ENCODE data around the gene STK32A. TPM values are rescaled to one million over a fixed set of nuclear protein-coding genes. Genes with fewer than 3 reads are reported as not detected.
A peak's percentile ranks its signal among the peaks of the same experiment; 100 is the strongest.

Gene STK32A
- total RNA-seq, 1 experiment from 2014 or later: 1.3 TPM

- H3K79me1 ChIP-seq (ENCODE audit: insufficient read depth, low read depth, low read length, poor library complexity, severe bottlenecking): peaks cover 6% of the 10 kb centered on the region
- H3K4me2 ChIP-seq (ENCODE audit: insufficient read depth, insufficient read length, low read length): no peak overlapping the region
- H2BK12ac ChIP-seq (ENCODE audit: insufficient read length, low read depth, low read length): no peak overlapping the region
- Mint-ChIP-seq H3K4me1 (peaks cover 58 to 67% of the 10 kb centered on the region in 2 experiments), H3K27me3 (ENCODE audit: low read depth) (no peaks in the 10 kb centered on the region), H3K27ac (peak overlapping the region; percentile 20 to 59 (median 34); a peak in 3 of 7 replicates), H3K9me3 (no peaks in the 10 kb centered on the region), H3K36me3 (ENCODE audit: insufficient read depth in 1 of 3, low read depth in 3 of 3) (peaks cover 17 to 67% (median 47%) of the 10 kb centered on the region in 3 experiments; a peak in 6 of 7 replicates), H3K4me3 (no peak overlapping the region)
- no peak overlapping the region for H2BK120ac ChIP-seq (ENCODE audit: low read depth, low read length, poor library complexity, severe bottlenecking)
- H2BK5ac ChIP-seq (ENCODE audit: insufficient read length, low read length): no peak overlapping the region
- no peak overlapping the region for H3K14ac ChIP-seq (ENCODE audit: insufficient read depth, low read length)
- no peak overlapping the region for H2AK5ac ChIP-seq (ENCODE audit: insufficient read length, low read length)
- peaks cover 8% of the 10 kb centered on the region; the same call in 1 of the 2 replicates for H3K4me1 ChIP-seq (ENCODE audit: insufficient read depth, low read length)
- H3T11ph ChIP-seq (ENCODE audit: low read length): no peak overlapping the region
- H4K20me1 ChIP-seq (ENCODE audit: control insufficient read depth, insufficient read depth, insufficient read length): no peaks in the 10 kb centered on the region
- no peak overlapping the region for H4K91ac ChIP-seq (ENCODE audit: insufficient read length, low read depth, low read length)
- no peaks in the 10 kb centered on the region for H3K23me2 ChIP-seq (ENCODE audit: insufficient read length, low read depth, low read length, poor library complexity, severe bottlenecking)
- no peak for TF ChIP-seq CTCF (conservative IDR thresholded peaks at IDR 0.05)
- H2BK15ac ChIP-seq (ENCODE audit: low read depth, low read length): no peak overlapping the region
- no peak overlapping the region for H3K18ac ChIP-seq (ENCODE audit: insufficient read length, low read depth, low read length)
- no peak overlapping the region for H2AFZ ChIP-seq (ENCODE audit: low read length)
- no peak overlapping the region for H3K4ac ChIP-seq (ENCODE audit: low read depth, low read length)
- no peak for DNase-seq
- H3K9ac ChIP-seq (ENCODE audit: extremely low read depth, insufficient read length, low read length): no peak overlapping the region
- no peak overlapping the region for H4K8ac ChIP-seq (replicated peaks; ENCODE audit: insufficient read length, low read depth, low read length)
- no peak overlapping the region for H3K23ac ChIP-seq (ENCODE audit: insufficient read length, low read depth, low read length)
- H4K5ac ChIP-seq (ENCODE audit: insufficient read length, low read depth, low read length): no peak overlapping the region
- no peaks in the 10 kb centered on the region for H3K9me3 ChIP-seq (ENCODE audit: control insufficient read depth, low read depth, low read length)
- no peaks in the 10 kb centered on the region for H3K27me3 ChIP-seq (ENCODE audit: insufficient read depth, low read length)
- H3K56ac ChIP-seq (ENCODE audit: insufficient read length, low read depth, low read length): no peak overlapping the region
- no peak overlapping the region for H3K27ac ChIP-seq (ENCODE audit: insufficient read length, low read depth, low read length)
- H3K79me2 ChIP-seq (ENCODE audit: insufficient read depth, low read length): peaks cover 61% of the 10 kb centered on the region
- WGBS (ENCODE audit: extremely low coverage, insufficient read length, low lambda C conversion rate): no CpG with 5 or more reads among the region's 3 CpGs
- H2BK20ac ChIP-seq (ENCODE audit: low read depth, low read length, poor library complexity, severe bottlenecking): no peak overlapping the region
Observed at GRCh38 chr5:147431586-147431985, 196.8 kb downstream of the STK32A start.

Measured in H9 (cell line).